ENCODE results near the gene TPT1.

The TPT1 gene

DNA sequence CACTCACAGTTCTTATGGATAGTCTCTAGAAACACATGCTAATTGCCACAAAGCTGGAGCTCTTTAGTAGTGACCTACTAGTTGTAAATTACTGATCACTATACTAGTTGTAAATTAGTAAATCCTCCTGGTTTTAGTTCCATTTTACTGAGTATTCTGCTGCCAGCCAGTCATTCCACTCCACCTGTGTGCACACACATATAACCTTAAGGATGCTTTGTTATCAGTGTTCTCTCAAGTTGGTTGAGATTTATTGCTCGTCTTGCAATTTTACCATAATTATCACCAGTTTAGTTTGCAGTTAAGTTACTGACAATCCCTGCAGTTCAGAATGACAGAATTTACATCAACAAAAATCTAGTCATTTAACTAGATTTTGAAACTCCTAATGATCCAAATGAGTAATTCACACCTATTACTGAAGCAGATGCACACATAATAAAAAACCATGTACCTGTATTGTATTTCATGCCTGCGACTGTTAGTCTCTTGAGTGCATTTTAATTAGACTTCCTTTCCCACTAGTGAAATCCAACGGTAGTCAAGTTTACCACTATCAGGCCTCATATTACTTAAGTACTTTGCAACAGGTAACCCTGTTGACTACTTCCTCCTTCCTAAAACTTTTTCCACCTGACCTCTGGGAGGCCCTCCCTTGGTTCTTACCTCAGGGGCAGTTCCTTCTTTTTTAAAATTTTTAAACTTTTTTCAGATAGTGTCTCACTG lies 7.6 kb downstream of the TPT1 start:
- no peak for DNase-seq

DNA sequence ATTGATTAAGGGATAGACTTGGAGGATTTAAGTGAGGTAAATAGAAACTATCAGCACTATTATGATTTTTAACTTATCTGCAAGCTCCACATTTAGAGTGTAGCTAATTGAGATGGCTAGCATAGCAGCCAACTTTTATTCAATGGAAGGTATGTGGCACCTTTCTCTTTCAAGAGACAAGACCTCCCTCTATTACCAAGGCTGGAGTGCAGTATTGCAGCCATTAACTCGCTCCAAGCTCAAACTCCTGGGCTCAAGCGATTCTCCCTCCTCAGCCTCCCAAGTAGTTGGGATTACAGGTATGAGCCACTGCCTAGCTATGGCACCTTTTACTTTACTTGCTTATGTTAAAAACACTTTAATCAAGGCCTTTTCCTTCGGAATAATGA lies 8.2 kb downstream of the TPT1 start:
- no peak for DNase-seq

GRCh38 chr13:45332036-45332830 lies 8.8 kb downstream of the TPT1 start:
- peak; percentile 17 for DNase-seq

DNA sequence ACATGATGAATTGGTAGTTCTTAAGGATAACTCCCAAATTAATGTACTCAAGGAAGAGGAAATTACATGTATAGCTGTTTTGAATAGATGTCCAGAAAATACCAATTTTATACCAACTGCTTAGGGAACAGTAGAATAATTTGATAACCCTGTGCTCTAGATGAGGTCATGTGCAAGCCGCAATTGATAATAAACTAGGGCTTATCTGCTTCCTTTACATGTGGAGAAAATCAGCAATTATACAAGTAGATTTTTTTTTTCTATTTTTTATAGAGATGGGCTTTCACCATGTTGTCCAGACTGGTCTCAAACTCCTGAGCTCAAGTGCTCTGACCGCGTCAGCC lies 9.3 kb downstream of the TPT1 start:
- no peak for DNase-seq

GRCh38 chr13:45331123-45331619 lies 9.8 kb downstream of the TPT1 start:
- DNase-seq = peak; percentile 16

DNA sequence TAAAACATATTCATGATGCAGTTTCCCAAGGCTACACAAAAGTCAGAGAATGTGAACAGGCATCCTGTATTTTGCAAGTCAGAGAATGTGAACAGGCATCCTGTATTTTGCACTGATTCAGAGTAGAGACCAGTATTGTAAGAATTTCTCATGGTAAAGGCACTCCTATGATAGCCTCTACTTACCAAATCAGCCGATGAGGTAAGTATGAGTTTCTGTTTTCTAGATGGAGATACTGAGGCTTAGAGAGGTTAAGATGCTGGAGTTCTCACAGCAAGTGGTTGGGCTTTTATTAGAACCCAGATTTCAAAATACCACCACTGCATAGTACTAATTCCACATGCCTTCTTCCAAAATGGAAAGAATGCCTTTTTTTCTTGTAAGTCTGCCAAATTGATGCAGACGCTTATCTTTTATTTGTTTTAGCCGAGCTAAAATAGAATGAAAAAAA lies 12.3 kb downstream of the TPT1 start:
- no peak for DNase-seq

- DNase-seq = peak; percentile 25
Observed at GRCh38 chr13:45327253-45327955, 13.6 kb downstream of the TPT1 start.

- DNase-seq = no peak
Observed at GRCh38 chr13:45325806-45326205, 15.2 kb downstream of the TPT1 start.

DNA sequence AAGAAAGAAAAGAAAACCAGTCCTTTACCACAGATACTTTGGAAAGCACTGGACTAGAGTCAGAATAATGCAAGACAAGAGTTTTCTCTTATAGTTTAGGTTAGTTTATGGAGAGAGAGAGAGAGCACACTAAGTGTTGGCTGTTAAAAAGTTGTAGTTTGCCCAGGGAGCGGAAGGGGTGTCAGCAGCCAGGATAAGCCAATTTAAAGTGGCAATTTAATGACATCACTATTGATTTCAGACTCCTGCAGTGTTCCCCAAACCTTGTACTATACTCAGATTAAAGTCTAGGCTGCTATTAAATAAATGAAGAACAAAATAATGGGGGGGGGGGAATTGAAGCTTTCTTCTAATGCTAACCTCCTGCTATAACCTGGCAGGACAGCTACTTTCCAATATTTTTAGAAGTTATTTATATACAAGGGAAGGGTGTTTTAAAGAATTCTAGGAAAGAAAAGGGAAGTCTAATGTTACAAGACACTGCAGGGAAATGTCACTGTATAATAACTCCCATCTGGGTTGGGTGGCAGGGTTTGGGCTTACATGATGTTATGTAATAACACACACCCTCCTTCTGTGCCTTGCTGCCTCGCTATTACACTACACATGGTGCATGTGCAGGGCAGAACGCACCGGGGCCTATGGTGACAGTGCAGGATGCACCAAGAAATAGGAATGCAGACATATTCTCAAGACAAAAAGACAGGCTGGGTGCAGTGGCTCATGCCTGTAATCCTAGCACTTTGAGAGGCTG lies 19.9 kb downstream of the TPT1 start:
- DNase-seq = no peak

- no peak for DNase-seq
Observed at GRCh38 chr13:45316996-45317395, 24.0 kb downstream of the TPT1 start.

GRCh38 chr13:45316338-45316737 lies 24.6 kb downstream of the TPT1 start:
- no peak for DNase-seq

- no peak for DNase-seq
Observed at GRCh38 chr13:45315520-45316167, 25.3 kb downstream of the TPT1 start.

DNA sequence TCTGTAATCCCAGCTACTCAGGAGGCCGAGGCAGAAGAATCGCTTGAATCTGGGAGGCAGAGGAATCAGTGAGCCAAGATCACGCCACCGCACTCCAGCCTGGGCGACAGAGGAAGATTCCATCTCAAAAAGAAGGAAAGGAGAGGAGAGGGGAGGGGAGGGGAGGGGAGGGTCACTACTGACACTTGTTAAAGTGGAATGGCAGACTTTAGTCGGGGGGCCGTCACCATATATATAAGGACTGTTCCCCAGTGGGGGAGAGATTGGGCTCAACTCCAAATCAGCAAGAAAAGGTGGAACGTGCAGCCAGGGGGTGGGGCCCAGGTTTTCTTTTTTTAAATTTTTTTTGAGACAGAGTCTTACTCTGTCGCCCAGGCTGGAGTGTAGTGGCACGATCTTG lies 26.2 kb downstream of the TPT1 start:
- DNase-seq = no peak

DNA sequence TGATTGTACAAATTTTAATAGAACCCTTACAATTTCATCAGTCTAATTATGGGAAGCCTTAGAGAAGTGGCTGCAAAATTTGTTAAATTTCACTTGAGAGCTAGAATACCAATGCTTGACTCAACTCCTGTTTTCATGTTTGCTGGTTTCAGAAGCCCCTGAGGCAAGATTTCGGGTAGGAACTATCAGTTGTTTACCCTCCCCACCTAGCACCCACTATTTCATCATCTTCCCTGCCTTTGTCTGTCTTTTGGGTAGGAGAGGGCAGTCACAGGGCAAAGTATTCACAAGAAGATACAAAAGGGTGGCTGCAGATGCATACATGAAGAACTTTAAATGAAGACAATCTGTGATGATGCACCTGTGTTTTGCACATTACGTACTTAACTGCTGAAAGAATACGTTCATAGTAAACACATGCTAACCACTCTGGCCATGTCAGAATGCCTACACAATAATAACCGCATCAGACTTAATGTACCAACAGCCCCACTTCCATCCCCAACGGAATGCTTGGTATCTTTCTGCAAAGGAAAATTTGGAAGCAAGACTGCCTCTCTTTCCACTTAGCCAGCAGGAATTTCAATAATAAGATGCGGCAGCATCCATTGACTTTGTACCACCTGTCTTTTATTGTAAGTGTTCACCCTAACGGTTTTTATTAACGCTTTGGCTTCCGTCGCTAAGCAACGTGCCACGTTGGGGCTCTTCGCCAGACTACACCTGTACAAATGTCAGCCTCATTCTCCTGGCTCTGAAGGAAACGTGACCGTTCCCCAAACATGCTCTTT lies 30.4 kb downstream of the TPT1 start:
- no peak for DNase-seq

DNA sequence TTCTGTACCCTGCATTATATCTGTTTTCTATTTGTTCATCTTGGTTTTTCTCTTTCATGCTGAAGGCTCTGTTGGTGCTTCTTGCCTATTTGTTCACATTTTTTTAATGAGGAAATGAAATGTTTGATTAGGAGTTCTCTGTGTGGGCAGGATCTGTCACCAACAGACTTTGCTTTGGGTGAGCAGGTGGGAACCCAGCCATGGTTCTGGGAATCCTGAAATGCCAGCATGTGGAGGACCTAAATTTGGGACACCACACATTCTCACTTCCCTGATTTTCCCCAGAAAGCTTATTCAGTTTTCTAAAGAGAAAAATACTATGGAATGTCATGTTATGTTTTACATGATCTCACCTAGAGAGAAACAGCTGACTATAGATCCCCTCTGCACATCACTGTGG lies 34.0 kb downstream of the TPT1 start:
- DNase-seq = no peak

GRCh38 chr13:45305079-45305478 lies 35.9 kb downstream of the TPT1 start:
- DNase-seq = no peak

GRCh38 chr13:45303866-45304265 lies 37.1 kb downstream of the TPT1 start:
- no peak for DNase-seq

DNA sequence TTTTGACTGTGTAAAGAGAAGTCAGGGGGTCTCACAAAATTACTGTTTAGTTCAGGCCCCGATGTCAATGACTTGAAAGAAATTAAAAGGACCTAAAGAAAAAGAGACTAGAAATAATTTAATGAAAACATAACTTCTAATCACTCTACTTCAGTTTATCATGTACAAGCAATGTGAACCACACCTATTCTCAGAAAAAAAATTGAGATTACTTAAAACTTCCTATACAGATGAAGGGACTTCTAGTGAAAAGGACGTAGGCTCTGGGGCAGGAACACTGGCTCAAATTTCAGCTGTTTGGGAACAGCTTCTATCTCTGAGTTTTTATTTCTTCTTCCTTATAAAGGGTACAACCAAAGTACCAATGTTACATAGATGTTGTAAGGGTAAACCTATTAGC lies 38.0 kb downstream of the TPT1 start:
- DNase-seq = no peak

GRCh38 chr13:45302507-45302906 lies 38.5 kb downstream of the TPT1 start:
- DNase-seq = no peak

DNA sequence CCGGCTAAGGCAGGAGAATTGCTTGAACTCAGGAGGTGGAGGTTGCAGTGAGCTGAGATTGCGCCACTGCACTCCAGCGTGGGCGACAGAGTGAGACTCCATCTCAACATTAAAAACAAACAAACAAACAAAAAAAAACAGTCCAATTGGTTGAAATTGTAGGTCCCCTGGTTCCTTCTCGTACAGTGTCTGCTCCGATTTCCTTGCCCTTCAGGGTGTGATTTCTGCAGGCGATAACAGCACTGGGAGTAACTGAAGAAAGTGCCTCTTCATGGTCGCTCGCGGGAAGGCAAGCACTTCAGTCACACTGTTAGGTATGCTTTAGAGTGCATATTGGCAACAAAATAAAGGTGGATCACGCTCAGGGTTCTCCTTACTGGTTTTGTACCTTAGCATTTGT lies 39.7 kb downstream of the TPT1 start:
- no peak for DNase-seq

- DNase-seq = no peak
Observed at GRCh38 chr13:45300190-45300985, 40.6 kb downstream of the TPT1 start.

All from activated CD4-positive, alpha-beta T cell treated with anti-CD3 and anti-CD28 coated beads, Interleukin-2, Interleukin-6, amounts not matched to agents 100 ng/mL and 50 ng/mL, durations not matched to agents 16 hours and 8 hours (primary cell).